ENCODE measurements around the gene C1QTNF3. TPM values are rescaled to one million over a fixed set of nuclear protein-coding genes. Genes with fewer than 3 reads are reported as not detected.
"Not testable (repeated sequence)": the region's sequence is repeated elsewhere in the genome, so short reads cannot be mapped to it uniquely, and the experiment has no call there.

The C1QTNF3 gene, protein sequence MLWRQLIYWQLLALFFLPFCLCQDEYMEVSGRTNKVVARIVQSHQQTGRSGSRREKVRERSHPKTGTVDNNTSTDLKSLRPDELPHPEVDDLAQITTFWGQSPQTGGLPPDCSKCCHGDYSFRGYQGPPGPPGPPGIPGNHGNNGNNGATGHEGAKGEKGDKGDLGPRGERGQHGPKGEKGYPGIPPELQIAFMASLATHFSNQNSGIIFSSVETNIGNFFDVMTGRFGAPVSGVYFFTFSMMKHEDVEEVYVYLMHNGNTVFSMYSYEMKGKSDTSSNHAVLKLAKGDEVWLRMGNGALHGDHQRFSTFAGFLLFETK
- 1.8 and 3.0 TPM in 2 replicates for total RNA-seq
- 1.6 TPM for polyA plus RNA-seq (2012)

- no peak for DNase-seq (ENCODE audit: low read depth)
Measured at GRCh38 chr5:34043099-34043876, at the start of gene C1QTNF3. Gene C1QTNF3, minus strand, starts transcription at chr5:34043213. Its CDS starts 88 bp downstream, at chr5:34043125.

DNA sequence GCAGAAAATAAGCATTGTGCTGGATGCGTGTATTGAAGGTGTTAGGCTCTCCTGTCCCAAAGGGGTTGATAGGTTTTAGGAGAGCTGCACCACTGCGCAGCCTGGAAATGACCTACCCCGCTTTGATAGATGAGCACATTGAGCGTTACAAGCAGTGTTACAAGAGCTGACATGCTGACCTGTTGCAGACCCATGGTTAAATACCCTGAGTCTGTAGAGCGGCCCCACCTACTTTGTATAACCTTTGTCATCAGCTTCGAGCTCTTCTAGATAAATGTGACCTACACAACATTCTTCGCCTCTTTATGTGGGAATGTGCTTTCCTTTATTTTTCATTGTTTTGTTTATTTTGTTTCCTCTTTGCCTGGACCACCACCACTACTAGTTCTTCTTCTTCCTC lies 48.0 kb upstream of the C1QTNF3 start:
- DNase-seq (ENCODE audit: low read depth), result not testable (repeated sequence)

DNA sequence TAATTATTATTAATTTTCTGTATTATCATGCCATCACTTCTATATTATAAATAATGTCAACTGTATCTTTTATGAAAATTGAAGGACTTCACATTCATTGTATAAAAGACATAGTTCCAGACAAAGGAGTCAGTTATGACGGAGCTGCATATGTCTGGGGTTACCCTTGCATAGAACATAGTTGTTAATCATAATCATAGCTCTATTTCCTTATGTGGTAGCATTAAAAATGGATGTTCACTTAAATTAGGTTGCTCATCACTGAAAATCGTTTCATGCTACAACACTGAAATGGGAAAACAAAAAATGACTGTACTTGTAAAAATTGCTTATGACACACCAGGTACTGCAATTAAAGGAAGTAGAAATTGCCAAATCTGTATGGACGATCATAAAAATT lies 46.8 kb upstream of the C1QTNF3 start:
- not testable (repeated sequence) for DNase-seq (ENCODE audit: low read depth)

GRCh38 chr5:34087728-34088127 lies 44.7 kb upstream of the C1QTNF3 start:
- not testable (repeated sequence) for DNase-seq (ENCODE audit: low read depth)

DNA sequence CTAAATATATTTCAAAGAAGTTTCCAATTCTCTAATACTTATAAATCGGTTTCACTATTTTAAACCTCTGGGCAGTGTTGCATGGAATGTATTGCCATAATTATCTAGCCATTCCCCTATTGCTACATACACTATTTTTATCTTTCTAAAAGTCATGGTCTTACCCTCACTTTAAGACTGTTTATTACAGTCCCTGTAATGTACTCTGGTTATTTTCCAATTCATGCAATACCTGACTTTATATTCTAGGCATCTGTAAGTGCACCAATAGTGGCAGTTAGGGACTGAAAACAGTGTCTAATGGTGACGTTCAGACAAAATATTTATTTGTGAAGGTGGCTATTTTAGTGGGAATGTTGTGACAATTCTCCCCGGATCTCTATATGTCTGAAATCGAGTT lies 40.9 kb upstream of the C1QTNF3 start:
- not testable (repeated sequence) for DNase-seq (ENCODE audit: low read depth)

GRCh38 chr5:34079505-34079904 lies 36.5 kb upstream of the C1QTNF3 start:
- not testable (repeated sequence) for DNase-seq (ENCODE audit: low read depth)

GRCh38 chr5:34077636-34078035 lies 34.6 kb upstream of the C1QTNF3 start:
- DNase-seq (ENCODE audit: low read depth), result not testable (repeated sequence)

DNA sequence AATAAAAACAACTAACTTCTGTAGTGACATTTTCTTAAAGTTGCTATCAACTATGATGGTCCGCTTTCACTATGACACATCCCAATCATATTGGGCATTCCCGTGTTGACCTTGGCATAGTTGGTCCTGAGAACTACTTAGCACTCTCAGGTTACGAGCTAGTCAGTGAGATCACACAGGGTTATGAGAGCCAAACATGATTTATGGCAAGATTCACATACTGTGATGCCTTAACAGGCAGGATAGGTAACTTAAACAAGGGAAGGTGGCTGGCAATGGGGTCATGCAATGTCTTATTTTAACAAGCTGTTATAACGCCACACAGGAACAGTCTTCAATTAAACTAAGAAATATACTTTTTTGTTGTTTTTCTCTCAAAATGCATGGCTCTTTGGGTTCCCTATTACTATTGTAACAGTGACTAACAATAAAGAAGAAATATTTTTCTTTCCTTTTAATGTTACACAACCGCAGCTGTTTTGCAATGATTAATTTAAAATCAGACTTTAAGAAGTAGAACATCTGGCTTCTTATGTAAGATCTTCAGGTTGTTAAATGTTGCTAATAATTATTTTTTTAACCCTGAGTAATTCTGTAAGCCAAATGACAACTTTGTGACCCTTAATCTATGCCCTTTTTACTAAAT lies 33.8 kb upstream of the C1QTNF3 start:
- not testable (repeated sequence) for DNase-seq (ENCODE audit: low read depth)

GRCh38 chr5:34074472-34074871 lies 31.5 kb upstream of the C1QTNF3 start:
- not testable (repeated sequence) for DNase-seq (ENCODE audit: low read depth)

DNA sequence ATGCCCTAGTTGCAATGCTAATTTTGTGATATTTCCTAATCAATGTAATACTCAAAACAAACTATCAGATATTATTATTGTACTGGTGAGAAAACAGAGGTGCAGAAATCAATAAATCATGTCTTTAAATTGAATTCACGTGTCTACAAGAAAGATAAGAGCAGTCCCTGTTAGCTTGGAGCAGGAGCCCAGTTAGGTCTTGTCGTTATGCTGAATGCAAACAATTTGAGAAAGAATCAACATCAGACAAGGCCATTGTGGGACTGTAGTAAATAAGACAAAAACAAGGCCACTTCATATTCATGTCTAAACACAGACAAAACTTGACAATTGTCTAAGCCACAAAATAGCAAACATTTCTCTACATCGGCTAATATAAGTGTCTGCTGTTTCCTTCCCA lies 31.1 kb upstream of the C1QTNF3 start:
- not testable (repeated sequence) for DNase-seq (ENCODE audit: low read depth)

- DNase-seq (ENCODE audit: low read depth), result not testable (repeated sequence)
Measured at GRCh38 chr5:34070626-34071025, 27.6 kb upstream of the C1QTNF3 start.

DNA sequence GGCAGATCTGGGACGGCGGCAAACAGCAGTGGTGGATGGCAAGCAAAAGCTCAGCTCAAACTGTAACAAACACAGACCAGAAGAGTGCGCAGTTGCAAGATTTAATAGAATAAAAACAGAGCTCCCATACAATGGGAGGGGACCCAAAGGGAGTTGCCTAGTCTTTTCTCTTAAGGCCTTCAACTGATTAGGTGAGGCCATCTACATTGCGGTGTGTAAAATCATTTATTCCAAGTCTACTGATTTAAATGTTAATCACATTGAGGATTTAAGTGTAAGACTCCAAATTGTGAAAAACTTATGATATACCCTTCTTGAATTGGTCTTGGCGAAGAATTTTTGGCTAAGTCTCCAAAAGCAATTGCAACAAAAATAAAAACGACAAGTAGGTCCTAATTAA lies 21.6 kb upstream of the C1QTNF3 start:
- DNase-seq (ENCODE audit: low read depth), result no peak

- no peak for DNase-seq (ENCODE audit: low read depth)
Measured at GRCh38 chr5:34062419-34062818, 19.4 kb upstream of the C1QTNF3 start.

DNA sequence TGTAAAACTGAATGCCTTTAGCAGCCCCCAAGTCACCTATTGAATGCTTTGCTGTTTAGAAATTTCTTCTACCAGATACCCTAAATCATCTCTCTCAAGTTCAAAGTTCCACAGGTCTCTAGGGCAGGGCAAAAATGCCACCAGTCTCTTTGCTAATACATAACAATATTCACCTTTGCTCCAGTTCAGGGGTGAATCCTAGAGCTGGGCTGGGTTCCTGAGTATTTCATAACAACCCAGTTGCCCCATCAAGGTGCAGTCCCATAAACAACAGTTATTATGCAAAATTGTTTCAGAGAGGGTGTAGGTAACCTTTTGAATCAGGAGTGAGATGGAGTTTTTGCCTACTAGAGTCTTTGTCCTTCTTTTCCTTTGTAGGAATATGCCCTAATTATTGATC lies 19.0 kb upstream of the C1QTNF3 start:
- no peak for DNase-seq (ENCODE audit: low read depth)

- DNase-seq (ENCODE audit: low read depth), result no peak
Measured at GRCh38 chr5:34059977-34060376, 17.0 kb upstream of the C1QTNF3 start.

DNA sequence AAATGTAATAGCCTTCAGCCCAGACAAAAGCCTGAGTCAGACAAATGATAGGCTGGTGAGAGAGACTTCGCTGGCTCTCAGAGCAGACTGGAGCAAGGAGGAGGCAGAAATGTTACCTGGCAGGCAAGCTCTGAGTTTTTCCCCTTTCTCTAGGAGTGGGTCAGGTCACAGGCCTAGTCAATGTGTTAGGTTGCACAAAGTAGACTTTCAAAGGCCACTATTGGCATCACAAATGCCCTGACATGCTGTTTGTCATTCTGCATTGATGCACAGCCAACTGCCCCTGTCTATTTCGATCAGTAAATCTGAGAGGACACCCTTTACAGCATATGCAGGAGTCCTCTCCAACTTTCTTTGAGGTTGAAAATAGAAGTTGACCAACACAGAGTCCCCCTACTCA lies 15.5 kb upstream of the C1QTNF3 start:
- DNase-seq (ENCODE audit: low read depth), result no peak

DNA sequence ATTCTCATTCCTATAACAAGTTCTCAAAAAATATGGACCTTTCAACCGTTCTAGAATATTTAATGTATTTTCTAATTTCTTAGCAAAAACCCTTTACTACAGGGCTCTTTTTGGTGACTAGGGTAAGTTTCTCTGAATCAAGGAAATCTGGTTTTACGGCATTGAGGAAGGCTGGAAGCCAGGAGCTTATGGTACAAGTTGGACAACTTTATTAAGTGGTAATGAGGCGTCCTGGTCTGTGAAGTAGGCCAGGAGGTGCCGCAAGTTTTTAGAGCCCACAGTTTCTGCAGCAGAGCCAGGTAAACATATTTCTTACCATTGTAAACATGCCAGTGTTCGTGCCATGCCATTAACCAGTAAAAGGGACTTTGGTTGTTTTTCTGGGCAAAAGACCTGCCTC lies 14.6 kb upstream of the C1QTNF3 start:
- DNase-seq (ENCODE audit: low read depth), result no peak

DNA sequence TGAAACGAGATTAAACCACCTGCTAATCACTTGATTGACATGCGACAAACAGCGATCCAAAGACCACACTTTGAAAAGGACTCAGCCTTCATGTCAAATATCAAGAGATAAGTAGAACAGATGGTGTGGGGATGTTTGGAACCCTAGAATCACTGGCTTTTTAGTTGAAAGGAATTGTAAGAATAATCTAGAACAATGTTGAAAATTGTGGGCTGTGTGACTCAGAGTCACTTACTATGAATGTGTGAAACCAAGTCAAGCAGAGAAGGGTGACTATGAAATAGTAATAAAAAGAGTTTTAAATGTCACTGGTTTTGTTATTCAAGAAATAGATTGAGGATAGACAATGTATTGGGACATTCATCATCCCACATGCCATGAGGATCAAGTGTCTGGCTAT lies 14.1 kb upstream of the C1QTNF3 start:
- no peak for DNase-seq (ENCODE audit: low read depth)

DNA sequence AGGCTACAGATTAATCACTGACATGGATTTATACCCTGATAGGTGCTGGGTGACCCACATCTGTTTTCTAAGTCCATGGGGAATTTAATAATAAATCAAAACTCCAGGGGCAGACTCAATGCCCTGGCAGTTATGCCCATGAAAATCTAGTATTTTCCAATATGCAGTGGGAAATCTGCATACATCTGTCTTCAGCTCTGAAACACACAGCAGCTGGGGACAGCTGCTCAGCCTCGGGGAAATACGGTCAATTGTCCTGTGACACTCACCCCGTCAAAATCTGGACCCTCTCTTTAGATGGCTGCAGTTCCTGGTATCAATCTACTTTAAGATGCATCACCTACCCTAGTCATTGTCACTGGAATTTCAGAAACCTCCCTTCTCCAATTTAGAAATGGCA lies 12.7 kb upstream of the C1QTNF3 start:
- DNase-seq (ENCODE audit: low read depth), result peak; percentile 30

- DNase-seq (ENCODE audit: low read depth), result peak; percentile 57
Measured at GRCh38 chr5:34054400-34054729, 11.4 kb upstream of the C1QTNF3 start.

GRCh38 chr5:34053571-34054399 lies 10.8 kb upstream of the C1QTNF3 start:
- peak; percentile 50 for DNase-seq (ENCODE audit: low read depth)

All from myocyte (in vitro differentiated cells).